ENCODE results near the gene VPS13A.

GRCh38 chr9:77257275-77257674, 79.9 kb downstream of the VPS13A start:
- TF ChIP-seq CTCF (IDR thresholded peaks at IDR 0.05) (no peak), POLR2A (IDR thresholded peaks at IDR 0.05) (no peak)
